Panc1 (cell line): Measurements from ENCODE around the gene KLHL41. TPM values are rescaled to one million over a fixed set of nuclear protein-coding genes. Genes with fewer than 3 reads are reported as not detected.
"Not testable (repeated sequence)": the region's sequence is repeated elsewhere in the genome, so short reads cannot be mapped to it uniquely, and the experiment has no call there.

Experiments used
- ATAC-seq: fragments of 200-7000 bp; cut with Tn5 transposase; 2 replicates; pipeline ENCODE4 v1.9.1; 2020; ENCODE audit warnings: mild to moderate bottlenecking, moderate library complexity
- BruUV-seq: library from RNA; stranded (reverse); fragments of 400-500 nt; replicated peaks from 2 replicates; lab custom pipeline; 2021; lab: Mats Ljungman, UMichigan
- CTCF ChIA-PET: fragments of 300-600 bp; sonication (Branson Sonifier 250); formaldehyde crosslinking; loops from one replicate; lab custom pipeline; 2022; ENCODE audit warnings: antibody characterized with exemption; lab: Charles Lee
- POLR2A ChIA-PET: fragments of 300-600 bp; sonication (Branson Sonifier 250); formaldehyde crosslinking; loops from one replicate; lab custom pipeline; 2022; ENCODE audit warnings: antibody characterized with exemption; lab: Charles Lee
- DNase-seq: peaks from one replicate; pipeline ENCODE4 v3.0.0-alpha.2; 2010; ENCODE audit warnings: low read depth, low spot score
- H3K27ac ChIP-seq: 2 replicates; pipeline ENCODE4 v1.5.1; 2011; ENCODE audit warnings: mild to moderate bottlenecking, low read length, inconsistent platforms
- H3K27me3 ChIP-seq: fragments of 200-500 bp; sonication (Bioruptor generic); 2 replicates; pipeline ENCODE4 v1.6.0; 2014; ENCODE audit warnings: low read length, inconsistent platforms; ENCODE audit not compliant: control insufficient read depth, insufficient read depth
- H3K36me3 ChIP-seq: fragments of 200-500 bp; sonication (Bioruptor generic); 2 replicates; pipeline ENCODE4 v1.5.1; 2014; ENCODE audit warnings: inconsistent platforms, mild to moderate bottlenecking, low read length, moderate library complexity; ENCODE audit not compliant: control insufficient read depth, insufficient read depth
- H3K4me1 ChIP-seq: 2 replicates; pipeline ENCODE4 v1.5.1; 2011; ENCODE audit warnings: inconsistent platforms, mild to moderate bottlenecking, low read length, moderate library complexity; ENCODE audit not compliant: control insufficient read depth, insufficient read depth
- H3K4me3 ChIP-seq, 2 experiments: 2 replicates each; pipeline ENCODE4 v1.5.1; 2011 to 2012; ENCODE audit warnings: low read depth in 2 of 2, low read length in 2 of 2, mild to moderate bottlenecking in 2 of 2, inconsistent platforms in 1 of 2, moderate library complexity in 1 of 2
- H3K9me3 ChIP-seq: fragments of 200-500 bp; sonication (Bioruptor generic); 2 replicates; pipeline ENCODE4 v1.5.1; 2014; ENCODE audit warnings: low read depth, mild to moderate bottlenecking, inconsistent platforms, low read length, moderate library complexity; ENCODE audit not compliant: control insufficient read depth, insufficient read depth
- CTCF ChIP-seq: fragments of 450-650 bp; IDR thresholded peaks from 2 replicates; pipeline ENCODE4 v1.5.1; 2017; ENCODE audit warnings: mild to moderate bottlenecking
- POLR2AphosphoS5 ChIP-seq: IDR thresholded peaks from 2 replicates; pipeline ENCODE4 v1.6.1; 2012; ENCODE audit warnings: mild to moderate bottlenecking, low read depth, low read length, moderate library complexity
- REST ChIP-seq, 2 experiments: IDR thresholded peaks; 2 replicates each; pipeline ENCODE4 v1.6.1; 2011 to 2012; ENCODE audit warnings: low read depth in 2 of 2, control low read depth in 1 of 2, low read length in 1 of 2, mild to moderate bottlenecking in 1 of 2, moderate library complexity in 1 of 2; ENCODE audit not compliant: insufficient read depth in 1 of 2
- SIN3A ChIP-seq: IDR thresholded peaks from 2 replicates; pipeline ENCODE4 v1.6.1; 2012; ENCODE audit warnings: low read depth, mild to moderate bottlenecking, low read length, moderate library complexity, borderline replicate concordance; ENCODE audit not compliant: insufficient read depth
- TCF7L2 ChIP-seq: IDR thresholded peaks from 2 replicates; pipeline ENCODE4 v1.6.1; 2011; ENCODE audit warnings: mild to moderate bottlenecking, low read depth, low read length, inconsistent platforms
- in situ Hi-C: cut with HindIII; loops from 2 replicates; pipeline ENCODE4 v1.10.0; 2016; ENCODE audit warnings: low sequenced_read_pairs, low pct_unique_long_range_greater_than_20kb
- intact Hi-C: fragments of 100-400 bp; cut with micrococcal nuclease; formaldehyde crosslinking; loops from one replicate; pipeline ENCODE4 v1.10.0; 2022; ENCODE audit not compliant: unreplicated experiment
- total RNA-seq: library from RNA; stranded (reverse); gene quantifications from one replicate; pipeline ENCODE4 v1.2.1, GENCODE V29; 2021; ENCODE audit not compliant: unreplicated experiment

KLHL41 gene
- total RNA-seq, 1 experiment from 2014 or later: 0.72 TPM

GRCh38 chr2:169561364-169561763 is 51.9 kb downstream of the KLHL41 start:
- in situ Hi-C loops (no loop called here), intact Hi-C loops (no loop called here)
- Histone ChIP-seq H3K27me3 (no peaks in the 10 kb centered on the region), H3K27ac (no peak overlapping the region), H3K36me3 (peaks cover 2% of the 10 kb centered on the region; the same call in 1 of the 2 replicates), H3K4me1 (no peaks in the 10 kb centered on the region), H3K9me3 (no peaks in the 10 kb centered on the region), H3K4me3 (no peak overlapping the region)
- TF ChIP-seq CTCF (no peak), REST (IDR thresholded peaks at IDR 0.05; ENCODE audit: insufficient read depth in 1 of 2, low read depth in 2 of 2, low read length in 1 of 2) (no peak), POLR2AphosphoS5 (no peak), TCF7L2 (no peak), SIN3A (no peak)
- ATAC-seq: no peak
- ChIA-PET POLR2A (no interaction called here), CTCF (no interaction called here)
- no TSS peak for BruUV-seq
- no peak for DNase-seq

- CTCF ChIA-PET, H3K4me3 ChIP-seq, ATAC-seq, H3K27me3 ChIP-seq, H3K27ac ChIP-seq, BruUV-seq, POLR2A ChIA-PET, in situ Hi-C loops, H3K4me1 ChIP-seq, H3K9me3 ChIP-seq, intact Hi-C loops, DNase-seq, H3K36me3 ChIP-seq: not testable (repeated sequence)
These were observed 52.6 kb downstream of the KLHL41 start for GRCh38 chr2:169562084-169562483.

GRCh38 chr2:169562519-169562918 is 53.0 kb downstream of the KLHL41 start:
- DNase-seq: no peak
- Histone ChIP-seq H3K4me3 (no peak overlapping the region), H3K36me3 (peaks cover 2% of the 10 kb centered on the region; the same call in 1 of the 2 replicates), H3K9me3 (no peaks in the 10 kb centered on the region), H3K27me3 (no peaks in the 10 kb centered on the region), H3K27ac (no peak overlapping the region), H3K4me1 (no peaks in the 10 kb centered on the region)
- TF ChIP-seq SIN3A: no peak
- no peak for TF ChIP-seq REST (IDR thresholded peaks at IDR 0.05; ENCODE audit: insufficient read depth in 1 of 2, low read depth in 2 of 2, low read length in 1 of 2)
- TF ChIP-seq CTCF: no peak
- TF ChIP-seq TCF7L2: no peak
- TF ChIP-seq POLR2AphosphoS5: no peak
- in situ Hi-C loops: no loop called here
- intact Hi-C loops: no loop called here
- POLR2A ChIA-PET: no interaction called here
- no TSS peak for BruUV-seq
- ATAC-seq: no peak
- CTCF ChIA-PET: no interaction called here
